ENCODE data around the gene PRR29. TPM values are rescaled to one million over a fixed set of nuclear protein-coding genes. Genes with fewer than 3 reads are reported as not detected.

The PRR29 gene
- total RNA-seq, 2 donors from 2014 or later: 1.7 to 3.3 TPM

DNA sequence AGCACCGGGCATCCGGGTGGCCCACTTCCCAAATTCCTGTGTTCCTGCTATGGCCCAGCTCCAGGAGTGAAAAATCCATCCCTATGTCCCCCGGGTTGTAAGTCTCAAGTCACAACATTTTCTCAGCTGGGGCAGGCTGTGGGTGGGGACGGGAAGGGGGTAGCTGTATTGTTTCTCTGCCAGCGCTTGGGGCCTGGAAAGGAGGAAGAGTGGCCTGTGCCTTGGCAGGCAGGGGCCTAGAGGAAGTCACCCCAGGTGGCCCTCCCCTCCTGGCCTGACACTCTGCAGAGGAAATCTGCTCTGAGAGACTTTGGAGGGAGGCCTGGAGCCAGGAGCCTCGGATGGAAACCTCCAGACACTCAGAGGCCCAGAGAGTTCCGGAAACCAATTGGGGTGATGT, 14.8 kb upstream of the PRR29 start:
- no peak overlapping the region for H3K4me3 Mint-ChIP-seq
- H3K27me3 Mint-ChIP-seq: no peaks in the 10 kb centered on the region
- H3K27ac Mint-ChIP-seq: no peak overlapping the region

DNA sequence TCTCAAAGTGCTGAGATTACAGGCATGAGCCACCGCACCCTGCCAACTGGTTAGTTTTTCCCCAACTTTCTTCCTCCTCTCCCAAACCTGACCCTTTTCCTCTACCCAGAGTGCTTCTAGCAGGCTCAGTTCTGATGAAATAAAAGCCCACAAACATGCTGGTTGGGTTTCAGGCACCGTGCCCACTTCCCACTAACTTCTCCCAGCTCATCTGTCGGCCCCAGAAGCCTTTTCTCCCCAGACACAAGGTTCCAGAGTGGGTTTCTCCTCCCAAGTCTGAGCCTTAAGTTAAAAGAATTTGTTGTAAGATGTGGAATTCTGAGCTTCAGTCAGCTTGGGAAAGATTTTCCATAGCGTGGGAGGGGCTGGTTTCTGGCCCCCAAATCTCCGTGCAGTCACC, 13.9 kb upstream of the PRR29 start:
- peaks cover 21% of the 10 kb centered on the region for H3K4me1 Mint-ChIP-seq
- peak overlapping the region; percentile 15 for H3K4me3 Mint-ChIP-seq
- DNase-seq (no peak), ATAC-seq (no peak)
- no peaks in the 10 kb centered on the region for H3K9me3 ChIP-seq (ENCODE audit: control insufficient read depth, low read length, poor library complexity, severe bottlenecking)
- H3K27ac Mint-ChIP-seq: peak overlapping the region; percentile 71
- no peaks in the 10 kb centered on the region for H3K27me3 Mint-ChIP-seq
- no peaks in the 10 kb centered on the region for H3K36me3 Mint-ChIP-seq (ENCODE audit: low read depth)

More for the DNA sequence above, 14.8 kb upstream of the PRR29 start:
- ATAC-seq (no peak), DNase-seq (no peak)
- Mint-ChIP-seq H3K4me1 (peaks cover 21% of the 10 kb centered on the region), H3K36me3 (ENCODE audit: low read depth) (no peaks in the 10 kb centered on the region)
- no peaks in the 10 kb centered on the region for H3K9me3 ChIP-seq (ENCODE audit: control insufficient read depth, low read length, poor library complexity, severe bottlenecking)

- H3K4me1 Mint-ChIP-seq: peaks cover 24% of the 10 kb centered on the region
- no peaks in the 10 kb centered on the region for H3K9me3 ChIP-seq (ENCODE audit: control insufficient read depth, low read length, poor library complexity, severe bottlenecking)
- peak overlapping the region; percentile 71 for H3K27ac Mint-ChIP-seq
- H3K27me3 Mint-ChIP-seq: no peaks in the 10 kb centered on the region
- H3K4me3 Mint-ChIP-seq: peak overlapping the region; percentile 37
- ATAC-seq (peak; percentile 96), DNase-seq (peak in 2 of 3 donors; percentile 34 to 58)
- H3K36me3 Mint-ChIP-seq (ENCODE audit: low read depth): no peaks in the 10 kb centered on the region
These were observed 13.3 kb upstream of the PRR29 start for GRCh38 chr17:63984651-63985386.

- no peak for ATAC-seq
- Mint-ChIP-seq H3K27me3 (no peaks in the 10 kb centered on the region), H3K36me3 (ENCODE audit: low read depth) (no peaks in the 10 kb centered on the region), H3K4me1 (peaks cover 31% of the 10 kb centered on the region), H3K4me3 (peak overlapping the region; percentile 37), H3K27ac (peak overlapping the region; percentile 71)
- H3K9me3 ChIP-seq (ENCODE audit: control insufficient read depth, low read length, poor library complexity, severe bottlenecking): no peaks in the 10 kb centered on the region
- DNase-seq: no peak
These were observed 12.6 kb upstream of the PRR29 start for GRCh38 chr17:63985387-63986140.

DNA sequence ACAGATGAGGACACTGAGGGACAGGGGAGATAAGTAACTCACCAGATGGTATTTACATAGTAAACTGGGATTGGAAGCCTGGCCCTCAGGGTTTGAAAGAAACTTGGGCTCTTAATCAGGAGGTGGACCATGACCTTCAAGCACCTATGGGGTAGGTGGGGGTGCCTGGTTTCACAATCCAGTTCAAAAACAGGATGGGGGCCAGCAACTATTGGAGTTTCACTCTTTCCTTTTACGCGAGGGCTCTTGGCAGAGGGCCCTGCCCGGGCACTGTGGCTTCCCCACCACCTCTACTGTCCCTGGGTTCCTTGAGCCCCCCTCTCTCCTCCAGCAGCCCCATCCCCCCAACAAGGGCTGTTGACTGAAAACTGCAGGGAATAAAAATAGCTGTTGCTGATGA, 11.3 kb upstream of the PRR29 start:
- H3K36me3 Mint-ChIP-seq (ENCODE audit: low read depth): no peaks in the 10 kb centered on the region
- H3K27me3 Mint-ChIP-seq: no peaks in the 10 kb centered on the region
- ATAC-seq: no peak
- no peak overlapping the region for H3K4me3 Mint-ChIP-seq
- H3K27ac Mint-ChIP-seq: no peak overlapping the region
- H3K4me1 Mint-ChIP-seq: peaks cover 41% of the 10 kb centered on the region
- no peaks in the 10 kb centered on the region for H3K9me3 ChIP-seq (ENCODE audit: control insufficient read depth, low read length, poor library complexity, severe bottlenecking)
- DNase-seq: no peak

- DNase-seq (no peak), ATAC-seq (no peak)
- H3K4me1 Mint-ChIP-seq: peaks cover 48% of the 10 kb centered on the region
- no peaks in the 10 kb centered on the region for H3K36me3 Mint-ChIP-seq (ENCODE audit: low read depth)
- no peak overlapping the region for H3K27ac Mint-ChIP-seq
- no peaks in the 10 kb centered on the region for H3K27me3 Mint-ChIP-seq
- H3K9me3 ChIP-seq (ENCODE audit: control insufficient read depth, low read length, poor library complexity, severe bottlenecking): no peaks in the 10 kb centered on the region
- H3K4me3 Mint-ChIP-seq: no peak overlapping the region
These were observed 10.7 kb upstream of the PRR29 start for GRCh38 chr17:63987221-63988126.

DNA sequence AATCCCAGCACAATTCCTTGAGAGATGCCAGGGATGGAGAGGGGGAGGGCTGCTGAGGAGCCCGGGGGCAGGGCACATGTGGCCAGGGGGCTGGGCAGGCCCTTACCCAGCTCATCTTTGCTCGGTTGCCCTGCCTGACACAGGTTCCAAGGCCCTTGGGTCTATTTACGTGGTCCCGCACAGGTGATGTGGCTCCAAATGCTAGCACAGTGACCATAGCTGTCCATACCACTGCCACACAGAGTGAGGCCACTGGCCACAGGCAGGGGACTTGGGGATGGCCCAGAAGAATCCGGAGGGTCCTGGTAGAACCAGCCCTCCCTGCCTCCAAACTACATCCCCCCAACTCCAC, 10.0 kb upstream of the PRR29 start:
- H3K27me3 Mint-ChIP-seq: no peaks in the 10 kb centered on the region
- peaks cover 52% of the 10 kb centered on the region for H3K4me1 Mint-ChIP-seq
- H3K9me3 ChIP-seq (ENCODE audit: control insufficient read depth, low read length, poor library complexity, severe bottlenecking): no peaks in the 10 kb centered on the region
- H3K27ac Mint-ChIP-seq: no peak overlapping the region
- H3K36me3 Mint-ChIP-seq (ENCODE audit: low read depth): no peaks in the 10 kb centered on the region
- H3K4me3 Mint-ChIP-seq: no peak overlapping the region
- ATAC-seq (no peak), DNase-seq (no peak)

- no peak overlapping the region for H3K4me3 Mint-ChIP-seq
- ATAC-seq: no peak
- H3K27me3 Mint-ChIP-seq: no peaks in the 10 kb centered on the region
- peaks cover 58% of the 10 kb centered on the region for H3K4me1 Mint-ChIP-seq
- no peaks in the 10 kb centered on the region for H3K9me3 ChIP-seq (ENCODE audit: control insufficient read depth, low read length, poor library complexity, severe bottlenecking)
- H3K36me3 Mint-ChIP-seq (ENCODE audit: low read depth): no peaks in the 10 kb centered on the region
- no peak overlapping the region for H3K27ac Mint-ChIP-seq
- DNase-seq: no peak
These were observed 9.2 kb upstream of the PRR29 start for GRCh38 chr17:63988741-63989621.

DNA sequence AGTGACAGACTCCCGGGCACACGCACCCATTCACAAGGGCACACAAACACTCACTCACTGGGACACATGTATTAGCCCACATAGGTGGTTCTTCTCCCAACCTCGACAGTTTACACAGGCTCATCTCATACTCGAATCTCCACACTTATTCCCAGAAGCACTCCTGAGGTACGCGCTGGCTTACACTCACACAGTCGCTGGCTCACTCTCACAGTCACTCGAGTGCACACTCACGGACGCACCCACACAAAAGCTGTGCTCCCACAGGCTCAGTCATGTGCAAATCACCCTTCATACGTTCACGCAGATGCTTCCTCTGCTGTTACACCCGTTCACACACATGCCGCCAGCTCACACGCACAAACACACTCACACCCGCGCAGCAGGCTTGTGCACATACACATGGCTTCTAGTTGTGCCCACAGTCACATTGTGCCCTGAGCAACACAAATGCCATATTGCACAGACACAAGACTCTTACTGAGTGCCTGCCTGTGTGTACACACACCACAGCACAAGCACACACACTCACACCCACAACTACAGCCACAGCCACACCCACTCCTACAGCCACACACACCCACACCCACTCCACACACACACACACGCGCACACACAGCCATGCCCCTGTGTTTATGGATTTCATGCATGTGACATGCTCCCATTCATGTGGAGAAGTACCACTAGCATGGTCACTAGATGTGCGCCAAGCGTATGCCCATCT, 8.4 kb upstream of the PRR29 start:
- H3K9me3 ChIP-seq (ENCODE audit: control insufficient read depth, low read length, poor library complexity, severe bottlenecking): no peaks in the 10 kb centered on the region
- Mint-ChIP-seq H3K4me3 (peak overlapping the region; percentile 45), H3K27me3 (no peaks in the 10 kb centered on the region), H3K36me3 (ENCODE audit: low read depth) (no peaks in the 10 kb centered on the region), H3K4me1 (peaks cover 62% of the 10 kb centered on the region), H3K27ac (peak overlapping the region; percentile 60)
- ATAC-seq: no peak
- DNase-seq: no peak

GRCh38 chr17:63991611-63992010, 6.5 kb upstream of the PRR29 start:
- Mint-ChIP-seq H3K27me3 (no peaks in the 10 kb centered on the region), H3K27ac (peak overlapping the region; percentile 60), H3K4me3 (no peak overlapping the region), H3K36me3 (ENCODE audit: low read depth) (no peaks in the 10 kb centered on the region), H3K4me1 (peaks cover 55% of the 10 kb centered on the region)
- H3K9me3 ChIP-seq (ENCODE audit: control insufficient read depth, low read length, poor library complexity, severe bottlenecking): no peaks in the 10 kb centered on the region
- no peak for DNase-seq
- ATAC-seq: no peak

DNA sequence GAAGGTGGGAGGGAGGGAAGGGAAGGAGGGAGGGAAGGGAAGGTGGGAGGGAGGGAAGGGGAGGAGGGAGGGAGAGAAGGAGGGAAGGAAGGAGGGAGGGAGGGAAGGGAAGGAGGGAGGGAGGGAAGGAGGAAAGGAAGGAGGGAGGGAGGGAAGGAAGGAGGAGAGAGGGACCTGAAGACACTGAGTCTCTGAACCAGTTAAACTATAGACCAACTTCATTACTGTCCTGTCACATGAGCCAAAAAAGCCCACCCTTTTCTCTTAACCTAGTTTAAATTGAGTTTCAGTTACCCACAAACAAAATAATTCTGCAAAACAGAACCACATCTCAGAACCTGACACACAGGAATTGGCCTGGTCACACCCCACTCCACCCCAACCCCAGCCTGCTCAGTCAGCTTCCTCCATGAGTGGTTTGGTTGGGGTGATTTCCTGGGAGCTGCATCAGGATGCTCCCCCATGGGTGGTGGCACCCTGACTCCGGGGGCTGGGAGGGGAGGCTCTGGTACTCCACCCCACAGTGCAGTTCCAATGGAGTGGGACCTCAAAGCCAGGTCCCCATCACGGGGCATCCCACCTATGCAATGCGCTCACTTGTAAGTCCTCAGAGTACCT, 4.7 kb upstream of the PRR29 start:
- H3K36me3 Mint-ChIP-seq (ENCODE audit: low read depth): peaks cover 2% of the 10 kb centered on the region
- H3K4me1 Mint-ChIP-seq: peaks cover 66% of the 10 kb centered on the region
- peak overlapping the region; percentile 78 for H3K4me3 Mint-ChIP-seq
- peak; percentile 59 for ATAC-seq
- DNase-seq: peak in 1 of 3 donors; percentile 28
- H3K27ac Mint-ChIP-seq: peak overlapping the region; percentile 85
- no peaks in the 10 kb centered on the region for H3K9me3 ChIP-seq (ENCODE audit: control insufficient read depth, low read length, poor library complexity, severe bottlenecking)
- H3K27me3 Mint-ChIP-seq: no peaks in the 10 kb centered on the region

DNA sequence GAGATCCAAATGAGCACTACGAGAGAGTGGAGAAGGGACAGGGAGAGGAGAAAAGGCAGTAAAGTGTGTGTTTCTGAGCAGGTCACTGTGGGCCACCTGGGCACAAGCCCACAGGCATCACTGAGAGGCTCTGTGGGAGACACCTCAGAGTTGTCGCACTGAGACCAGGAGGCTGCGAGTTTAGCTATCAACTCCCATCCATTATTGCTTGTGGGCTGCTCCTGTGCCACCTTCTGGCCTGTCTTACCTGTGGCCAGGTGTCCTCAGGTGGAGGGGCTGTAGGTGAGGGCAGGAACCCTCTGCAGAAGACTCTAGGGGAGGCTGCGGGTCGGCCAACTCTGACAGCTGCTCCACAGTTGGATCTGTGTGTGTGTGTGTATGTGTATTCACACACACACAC, 2.5 kb upstream of the PRR29 start:
- H3K4me1 Mint-ChIP-seq: peaks cover 72% of the 10 kb centered on the region
- no peak overlapping the region for H3K4me3 Mint-ChIP-seq
- peak overlapping the region; percentile 14 for H3K27ac Mint-ChIP-seq
- H3K9me3 ChIP-seq (ENCODE audit: control insufficient read depth, low read length, poor library complexity, severe bottlenecking): no peaks in the 10 kb centered on the region
- ATAC-seq (no peak), DNase-seq (no peak)
- peaks cover 2% of the 10 kb centered on the region for H3K36me3 Mint-ChIP-seq (ENCODE audit: low read depth)
- H3K27me3 Mint-ChIP-seq: no peaks in the 10 kb centered on the region
